ENCODE data around the gene MROH7. TPM values are rescaled to one million over a fixed set of nuclear protein-coding genes. Genes with fewer than 3 reads are reported as not detected.

MROH7 gene
- total RNA-seq, 1 donor from 2014 or later: not detected

DNA sequence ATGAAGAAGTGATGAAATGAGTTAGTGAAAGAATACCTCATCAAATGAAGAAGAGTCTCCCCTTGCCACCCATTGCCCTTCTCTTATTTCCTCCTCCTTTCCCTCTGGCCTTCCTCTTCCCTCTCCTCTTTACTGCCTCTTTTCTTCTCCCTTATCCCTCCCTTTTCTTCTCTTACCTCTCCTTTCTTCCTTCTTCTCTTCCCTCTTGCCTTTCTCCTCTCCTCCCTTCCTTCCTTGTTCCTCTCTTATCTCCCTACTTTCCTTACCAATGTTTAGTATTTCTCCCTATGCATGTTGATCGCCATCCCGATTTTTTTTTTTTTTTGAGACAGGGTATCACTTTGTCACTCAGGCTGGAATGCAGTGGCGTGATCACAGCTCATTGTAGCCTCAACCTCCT lies 8.8 kb downstream of the MROH7 start:
- Mint-ChIP-seq H3K4me3 (no peak overlapping the region), H3K9me3 (no peaks in the 10 kb centered on the region), H3K27ac (no peak overlapping the region), H3K36me3 (ENCODE audit: low read depth) (no peaks in the 10 kb centered on the region), H3K4me1 (no peaks in the 10 kb centered on the region), H3K27me3 (peaks cover 11% of the 10 kb centered on the region)
- CTCF ChIA-PET: no interaction called here
- intact Hi-C loops (cut with micrococcal nuclease): no loop called here
- POLR2A ChIA-PET: no interaction called here
- DNase-seq (no peak), ATAC-seq (ENCODE audit: low read depth) (no peak)
- TF ChIP-seq, protein P1, sequence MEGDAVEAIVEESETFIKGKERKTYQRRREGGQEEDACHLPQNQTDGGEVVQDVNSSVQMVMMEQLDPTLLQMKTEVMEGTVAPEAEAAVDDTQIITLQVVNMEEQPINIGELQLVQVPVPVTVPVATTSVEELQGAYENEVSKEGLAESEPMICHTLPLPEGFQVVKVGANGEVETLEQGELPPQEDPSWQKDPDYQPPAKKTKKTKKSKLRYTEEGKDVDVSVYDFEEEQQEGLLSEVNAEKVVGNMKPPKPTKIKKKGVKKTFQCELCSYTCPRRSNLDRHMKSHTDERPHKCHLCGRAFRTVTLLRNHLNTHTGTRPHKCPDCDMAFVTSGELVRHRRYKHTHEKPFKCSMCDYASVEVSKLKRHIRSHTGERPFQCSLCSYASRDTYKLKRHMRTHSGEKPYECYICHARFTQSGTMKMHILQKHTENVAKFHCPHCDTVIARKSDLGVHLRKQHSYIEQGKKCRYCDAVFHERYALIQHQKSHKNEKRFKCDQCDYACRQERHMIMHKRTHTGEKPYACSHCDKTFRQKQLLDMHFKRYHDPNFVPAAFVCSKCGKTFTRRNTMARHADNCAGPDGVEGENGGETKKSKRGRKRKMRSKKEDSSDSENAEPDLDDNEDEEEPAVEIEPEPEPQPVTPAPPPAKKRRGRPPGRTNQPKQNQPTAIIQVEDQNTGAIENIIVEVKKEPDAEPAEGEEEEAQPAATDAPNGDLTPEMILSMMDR (IDR thresholded peaks at IDR 0.05): no peak

DNA sequence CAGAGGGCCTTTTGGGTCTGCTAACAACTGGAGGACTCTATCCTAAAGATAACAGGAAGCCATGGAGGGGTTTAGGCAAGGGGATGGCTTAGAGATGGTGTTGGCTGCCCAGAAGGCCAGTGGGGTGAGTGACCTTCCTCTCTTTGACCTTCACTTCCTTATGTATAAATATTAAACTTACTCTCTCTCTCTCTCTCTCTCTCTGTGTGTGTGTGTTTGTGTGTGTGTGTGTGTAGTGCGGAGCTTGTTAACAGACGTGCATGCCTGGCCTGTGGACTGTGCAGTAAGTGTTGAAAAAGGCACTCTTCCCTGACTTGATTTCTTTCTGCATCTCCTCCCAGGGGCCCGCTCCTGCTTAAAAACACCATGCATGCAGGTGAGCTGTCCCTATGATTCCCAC lies 10.0 kb downstream of the MROH7 start:
- POLR2A ChIA-PET: no interaction called here
- no peaks in the 10 kb centered on the region for H3K4me1 Mint-ChIP-seq
- H3K9me3 Mint-ChIP-seq: no peaks in the 10 kb centered on the region
- TF ChIP-seq, protein P1 (IDR thresholded peaks at IDR 0.05): no peak
- DNase-seq: no peak
- peaks cover 11% of the 10 kb centered on the region for H3K27me3 Mint-ChIP-seq
- no peak for ATAC-seq (ENCODE audit: low read depth)
- no peaks in the 10 kb centered on the region for H3K36me3 Mint-ChIP-seq (ENCODE audit: low read depth)
- H3K27ac Mint-ChIP-seq: no peak overlapping the region
- CTCF ChIA-PET: no interaction called here
- intact Hi-C loops (cut with micrococcal nuclease): no loop called here
- H3K4me3 Mint-ChIP-seq: no peak overlapping the region

DNA sequence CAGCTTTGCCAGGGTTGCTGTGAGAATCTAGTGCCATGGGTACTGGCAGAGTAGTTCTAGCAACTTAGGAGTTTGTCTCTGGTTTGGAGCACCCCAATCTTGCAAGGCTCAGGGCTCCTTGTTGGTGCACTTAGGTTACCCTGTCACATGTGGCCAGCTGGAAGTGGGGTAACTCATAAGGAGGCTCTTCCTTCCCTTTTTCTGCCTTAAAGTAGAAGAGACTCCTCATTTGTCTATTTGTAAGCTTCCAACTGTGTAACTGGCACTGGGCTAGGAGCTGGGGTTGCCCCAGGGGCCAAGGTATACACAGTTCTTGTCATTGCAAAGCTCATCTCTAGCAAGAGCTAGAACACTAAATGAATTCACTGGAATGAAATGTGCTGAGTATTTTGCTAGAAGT lies 10.6 kb downstream of the MROH7 start:
- peaks cover 11% of the 10 kb centered on the region for H3K27me3 Mint-ChIP-seq
- CTCF ChIA-PET: no interaction called here

DNA sequence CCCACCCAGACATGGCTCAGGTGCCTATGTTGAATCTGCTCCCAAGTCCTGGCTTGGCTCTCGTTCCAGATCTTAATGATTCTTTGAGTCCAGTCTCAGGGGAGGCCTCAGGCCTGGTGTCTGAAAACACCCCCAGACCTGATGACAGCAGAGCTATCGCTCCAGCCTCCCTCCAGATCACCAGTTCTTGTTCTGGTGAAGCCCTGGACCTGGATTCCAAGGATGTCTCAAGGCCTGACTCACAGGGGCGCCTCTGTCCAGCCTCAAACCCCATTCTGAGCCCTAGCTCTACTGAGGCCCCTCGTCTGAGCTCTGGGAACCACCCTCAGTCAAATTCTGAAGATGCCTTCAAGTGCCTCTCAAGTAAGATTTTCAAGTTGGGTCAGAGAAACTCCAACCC lies 11.4 kb downstream of the MROH7 start:
- peaks cover 3% of the 10 kb centered on the region for H3K9me3 Mint-ChIP-seq
- ChIA-PET CTCF (no interaction called here), POLR2A (no interaction called here)
- TF ChIP-seq, protein P1 (IDR thresholded peaks at IDR 0.05): no peak
- intact Hi-C loops (cut with micrococcal nuclease): no loop called here
- H3K4me3 Mint-ChIP-seq: no peak overlapping the region
- no peaks in the 10 kb centered on the region for H3K36me3 Mint-ChIP-seq (ENCODE audit: low read depth)
- ATAC-seq (ENCODE audit: low read depth): no peak
- no peaks in the 10 kb centered on the region for H3K4me1 Mint-ChIP-seq
- H3K27me3 Mint-ChIP-seq: peaks cover 11% of the 10 kb centered on the region
- no peak for DNase-seq
- H3K27ac Mint-ChIP-seq: no peak overlapping the region

More for the DNA sequence above, 10.6 kb downstream of the MROH7 start:
- no peak overlapping the region for H3K27ac Mint-ChIP-seq
- no peaks in the 10 kb centered on the region for H3K36me3 Mint-ChIP-seq (ENCODE audit: low read depth)
- intact Hi-C loops (cut with micrococcal nuclease): no loop called here
- DNase-seq (no peak), ATAC-seq (ENCODE audit: low read depth) (no peak)
- POLR2A ChIA-PET: no interaction called here
- no peaks in the 10 kb centered on the region for H3K9me3 Mint-ChIP-seq
- H3K4me3 Mint-ChIP-seq: no peak overlapping the region
- TF ChIP-seq, protein P1 (IDR thresholded peaks at IDR 0.05): no peak
- H3K4me1 Mint-ChIP-seq: no peaks in the 10 kb centered on the region

DNA sequence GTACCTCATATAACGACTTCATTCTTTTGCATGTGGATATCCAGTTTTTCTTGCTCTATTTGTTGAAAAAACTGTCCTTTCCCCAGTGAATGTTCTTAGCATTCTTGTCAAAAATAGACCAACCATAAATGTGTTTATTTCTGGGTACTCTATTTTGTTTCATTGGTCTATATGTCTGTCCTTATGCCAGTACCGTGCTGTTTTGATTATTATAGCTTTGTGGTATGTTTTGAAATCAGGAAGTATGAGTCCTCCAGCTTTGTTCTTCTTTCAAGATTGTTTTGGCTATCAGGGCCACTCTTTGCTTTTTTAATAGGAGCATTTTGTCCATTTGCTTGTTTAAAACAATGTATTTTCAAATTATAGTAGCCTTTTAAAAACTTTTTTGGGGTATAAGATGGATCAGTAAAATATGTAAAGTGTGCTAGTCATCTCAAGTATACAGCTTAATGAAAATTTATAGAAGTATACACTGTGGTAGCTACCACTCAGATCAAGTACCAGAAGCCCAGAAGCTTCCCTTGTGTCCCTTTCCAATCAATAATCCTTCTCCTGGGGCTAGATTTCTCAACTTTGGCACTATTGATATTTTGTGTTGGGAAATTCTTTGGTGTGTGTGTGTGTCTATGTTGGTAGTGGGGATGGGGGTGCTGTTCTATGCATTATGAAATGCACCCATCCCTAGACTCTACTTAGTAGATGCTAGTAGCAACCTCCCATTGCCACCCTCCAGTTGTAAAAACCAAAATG lies 16.8 kb downstream of the MROH7 start:
- ATAC-seq (ENCODE audit: low read depth) (no peak), DNase-seq (no peak)
- TF ChIP-seq, protein P1 (IDR thresholded peaks at IDR 0.05): no peak
- no peaks in the 10 kb centered on the region for H3K4me1 Mint-ChIP-seq
- H3K27ac Mint-ChIP-seq: no peak overlapping the region
- H3K36me3 Mint-ChIP-seq (ENCODE audit: low read depth): no peaks in the 10 kb centered on the region
- H3K9me3 Mint-ChIP-seq: peaks cover 14% of the 10 kb centered on the region
- ChIA-PET POLR2A (no interaction called here), CTCF (no interaction called here)
- H3K4me3 Mint-ChIP-seq: no peak overlapping the region
- peaks cover 5% of the 10 kb centered on the region for H3K27me3 Mint-ChIP-seq
- intact Hi-C loops (cut with micrococcal nuclease): no loop called here

Data from activated B cell treated with CpG ODN at 0.5 μM for 24 hours (primary cell).